ENCODE measurements around the gene SYTL3.
A peak's percentile ranks its signal among the peaks of the same experiment; 100 is the strongest.
"Not testable (repeated sequence)": the region's sequence is repeated elsewhere in the genome, so short reads cannot be mapped to it uniquely, and the experiment has no call there.

Gene SYTL3

GRCh38 chr6:158622545-158623190, 27.2 kb upstream of the SYTL3 start:
- no peak for FAIRE-seq

- FAIRE-seq = no peak
Observed at GRCh38 chr6:158624684-158625682, 24.9 kb upstream of the SYTL3 start.

GRCh38 chr6:158625881-158626305, 24.0 kb upstream of the SYTL3 start:
- FAIRE-seq = no peak

GRCh38 chr6:158626360-158627167, 23.3 kb upstream of the SYTL3 start:
- FAIRE-seq = no peak

- FAIRE-seq = no peak
Observed at GRCh38 chr6:158627168-158627939, 22.5 kb upstream of the SYTL3 start.

GRCh38 chr6:158627940-158628211, 22.0 kb upstream of the SYTL3 start:
- no peak for FAIRE-seq

GRCh38 chr6:158628542-158628941, 21.3 kb upstream of the SYTL3 start:
- no peak for FAIRE-seq

GRCh38 chr6:158629367-158630221, 20.3 kb upstream of the SYTL3 start:
- peak; percentile 30 for FAIRE-seq

GRCh38 chr6:158630938-158631616, 18.8 kb upstream of the SYTL3 start:
- FAIRE-seq = no peak

GRCh38 chr6:158631678-158632537, 17.9 kb upstream of the SYTL3 start:
- FAIRE-seq = peak; percentile 82

- FAIRE-seq = not testable (repeated sequence)
Observed at GRCh38 chr6:158632538-158633119, 17.2 kb upstream of the SYTL3 start.

- FAIRE-seq = no peak
Observed at GRCh38 chr6:158633127-158633526, 16.7 kb upstream of the SYTL3 start.

- FAIRE-seq = peak; percentile 30
Observed at GRCh38 chr6:158634695-158635426, 15.0 kb upstream of the SYTL3 start.

GRCh38 chr6:158635427-158636073, 14.3 kb upstream of the SYTL3 start:
- peak; percentile 43 for FAIRE-seq

GRCh38 chr6:158636778-158637177, 13.1 kb upstream of the SYTL3 start:
- no peak for FAIRE-seq

- no peak for FAIRE-seq
Observed at GRCh38 chr6:158638324-158638854, 11.5 kb upstream of the SYTL3 start.

GRCh38 chr6:158639056-158639455, 10.8 kb upstream of the SYTL3 start:
- FAIRE-seq = no peak

GRCh38 chr6:158640519-158640918, 9.3 kb upstream of the SYTL3 start:
- no peak for FAIRE-seq

Measured in islet of Langerhans (tissue), 1 donor.